K562 (cell line): ENCODE measurements around the gene SMARCC1. TPM values are rescaled to one million over a fixed set of nuclear protein-coding genes. Genes with fewer than 3 reads are reported as not detected.

Source experiments
- ATAC-seq: fragments of 200-7000 bp; cut with Tn5 transposase; 3 replicates; pipeline ENCODE4 v1.9.1; 2020; ENCODE audit warnings: moderate library complexity
- BruUV-seq: library from RNA; stranded (reverse); fragments of 400-500 nt; replicated peaks from 2 replicates; lab custom pipeline; 2021; lab: Mats Ljungman, UMichigan
- CTCF ChIA-PET: fragments of 300-600 bp; formaldehyde crosslinking; extraction: SDS; loops from one replicate; lab custom pipeline; 2021; ENCODE audit warnings: low intra/inter-chr PET ratio; lab: Yijun Ruan, JAX
- POLR2A ChIA-PET: fragments of 300-600, 350-650 bp; sonication (Branson Sonifier 250); formaldehyde crosslinking; extraction: SDS; loops from one replicate; lab custom pipeline; 2021; ENCODE audit warnings: antibody characterized with exemption, inconsistent platforms; lab: Yijun Ruan, JAX
- DNase-seq, 4 experiments: peaks; one replicate each; pipeline versions ENCODE4 v3.0.0 to v3.0.0-alpha.2; 2011 to 2018; ENCODE audit warnings: low spot score in 3 of 4, mixed read lengths in 3 of 4; ENCODE audit errors: extremely low read depth in 1 of 4
- FAIRE-seq: peaks from 2 replicates; lab custom pipeline; 2011; peaks lifted over from hg19 to GRCh38; lab: Jason Lieb, UNC
- H2AFZ ChIP-seq: 2 replicates; pipeline ENCODE4 v1.6.0; 2011; ENCODE audit warnings: low read depth, low read length, control low read depth, inconsistent platforms
- H3K27ac ChIP-seq: fragments of 200-600 bp; 3 replicates; pipeline ENCODE4 v1.8.0; 2011; ENCODE audit warnings: low read depth, mild to moderate bottlenecking, control low read depth, inconsistent platforms, low read length, moderate library complexity, mixed read lengths; ENCODE audit errors: extremely low read depth
- H3K27me3 ChIP-seq, 2 experiments: fragments of 300-600 bp in 1 of 2; 2 replicates in 1 of 2; 3 replicates in 1 of 2; pipeline versions ENCODE4 v1.6.0 to v1.8.0; 2011; ENCODE audit warnings: inconsistent platforms in 2 of 2, low read length in 2 of 2, mild to moderate bottlenecking in 1 of 2, mixed read lengths in 1 of 2, moderate library complexity in 1 of 2; ENCODE audit not compliant: control insufficient read depth in 2 of 2, insufficient read depth in 2 of 2
- H3K36me3 ChIP-seq: fragments of 300-600 bp; 3 replicates; pipeline ENCODE4 v1.8.0; 2011; ENCODE audit warnings: mild to moderate bottlenecking, low read length, inconsistent platforms; ENCODE audit not compliant: control insufficient read depth, insufficient read depth
- H3K4me1 ChIP-seq, 2 experiments: fragments of 200-600 bp in 1 of 2; replicated peaks in 1 of 2; 2 replicates in 1 of 2; 3 replicates in 1 of 2; pipeline versions ENCODE4 v1.5.1 to v1.8.0; 2011; ENCODE audit warnings: inconsistent platforms in 2 of 2, low read length in 2 of 2, mild to moderate bottlenecking in 1 of 2, mixed read lengths in 1 of 2, moderate library complexity in 1 of 2; ENCODE audit not compliant: control insufficient read depth in 2 of 2, insufficient read depth in 2 of 2
- H3K4me2 ChIP-seq: 2 replicates; pipeline ENCODE4 v1.6.1; 2011; ENCODE audit warnings: low read length, control low read depth, inconsistent platforms, mixed read lengths; ENCODE audit not compliant: insufficient read depth
- H3K4me3 ChIP-seq: fragments of 200-600 bp; sonication (generic), shearing (Covaris generic); 2 replicates; pipeline ENCODE4 v1.5.1; 2016; ENCODE audit warnings: control low read depth, inconsistent platforms
- H3K79me2 ChIP-seq: fragments of 200-600 bp; 3 replicates; pipeline ENCODE4 v1.8.0; 2011; ENCODE audit warnings: low read length, inconsistent platforms; ENCODE audit not compliant: control insufficient read depth, insufficient read depth
- H3K9ac ChIP-seq, 2 experiments: 2 replicates each; pipeline versions ENCODE4 v1.6.0 to v1.6.1; 2011; ENCODE audit warnings: low read depth in 2 of 2, low read length in 2 of 2, control low read depth in 1 of 2, inconsistent platforms in 1 of 2, mild to moderate bottlenecking in 1 of 2, mixed read lengths in 1 of 2; ENCODE audit not compliant: insufficient read depth in 1 of 2
- H3K9me1 ChIP-seq: one replicate; pipeline ENCODE4 v1.6.0; 2011; ENCODE audit warnings: inconsistent platforms, mild to moderate bottlenecking, low read length, moderate library complexity; ENCODE audit not compliant: control insufficient read depth, insufficient read depth
- H3K9me3 ChIP-seq: replicated peaks from 2 replicates; pipeline ENCODE4 v1.5.1; 2011; ENCODE audit warnings: low read depth, low read length, inconsistent platforms; ENCODE audit not compliant: control insufficient read depth, insufficient read depth
- H4K20me1 ChIP-seq: replicated peaks from 2 replicates; pipeline ENCODE4 v1.6.1; 2011; ENCODE audit warnings: low read length, inconsistent platforms, mixed read lengths; ENCODE audit not compliant: control insufficient read depth, insufficient read depth
- CREB1 ChIP-seq, 2 experiments: sonication (generic) in 1 of 2; formaldehyde crosslinking in 1 of 2; IDR thresholded peaks; 2 replicates each; pipeline versions ENCODE4 v1.6.1 to v1.8.0; 2012 to 2022; ENCODE audit warnings: inconsistent platforms in 1 of 2, mild to moderate bottlenecking in 1 of 2, missing genetic modification reagents in 1 of 2, moderate library complexity in 1 of 2
- ESRRA ChIP-seq: fragments of 450-650 bp; IDR thresholded peaks from 2 replicates; pipeline ENCODE4 v1.6.1; 2014; ENCODE audit warnings: low read depth, mild to moderate bottlenecking, moderate library complexity, borderline replicate concordance
- FOXJ3 ChIP-seq: sonication (generic); formaldehyde crosslinking; IDR thresholded peaks from 2 replicates; pipeline ENCODE4 v1.4.0; 2020; ENCODE audit warnings: mild to moderate bottlenecking, missing genetic modification reagents
- GABPB1 ChIP-seq: sonication (generic); formaldehyde crosslinking; IDR thresholded peaks from 2 replicates; pipeline ENCODE4 v1.8.0; 2022; ENCODE audit warnings: mild to moderate bottlenecking, missing genetic modification reagents
- PHF8 ChIP-seq: fragments of 200-600 bp; sonication (generic); IDR thresholded peaks from 2 replicates; pipeline ENCODE4 v1.6.1; 2012; ENCODE audit warnings: mixed run types, mild to moderate bottlenecking, inconsistent platforms, low read length, moderate library complexity, borderline replicate concordance
- TBP ChIP-seq: optimal IDR thresholded peaks from 2 replicates; pipeline ENCODE3; 2011; ENCODE audit warnings: low read depth, low read length, improper control_type of control experiment
- WGBS: fragments of 100-300 bp; shearing (Covaris generic); methylation state at CpG from one replicate; pipeline ENCODE4 v1.1.6; 2016; ENCODE audit warnings: low coverage, mixed read lengths; ENCODE audit not compliant: insufficient coverage; ENCODE audit errors: missing lambda C conversion rate; 5-methylcytosine and 5-hydroxymethylcytosine counted together
- in situ Hi-C: fragments of 300-500 bp; cut with MboI; formaldehyde crosslinking; loops from 4 replicates; pipeline ENCODE4 v1.15.0; 2018; ENCODE audit warnings: inconsistent platforms, mixed read lengths
- intact Hi-C: fragments of 100-400 bp; cut with micrococcal nuclease; formaldehyde crosslinking; loops from 2 replicates; pipeline ENCODE4 v1.14.2; 2022
- polyA plus RNA-seq, 8 experiments: library from polyadenylated mRNA; depleted of rRNA in 4 of 8; stranded (reverse) in 5 of 8; unstranded in 3 of 8; fragments of >200 nt; fragmentation: Nextera tagmentation in 2 of 8; fragmentation: Illumina TruSeq in 1 of 8; extraction: Ambion mirVana in 2 of 8; extraction: Trizol in 1 of 8; gene quantifications; 2 replicates each; pipeline versions ENCODE4 v1.2.1 to v1.2.3, GENCODE V29; 2011 to 2014; ENCODE audit warnings: inconsistent platforms in 1 of 8, missing spikeins in 1 of 8
- total RNA-seq, 7 experiments: library from RNA; depleted of rRNA in 6 of 7; stranded (reverse); fragments of >200 nt in 6 of 7; fragmentation: Illumina TruSeq in 2 of 7; extraction: Trizol in 2 of 7; gene quantifications; 2 replicates each; pipeline versions ENCODE4 v1.2.1 to v1.2.3, GENCODE V29; 2011 to 2021; ENCODE audit warnings: low replicate concordance in 1 of 7
- TF ChIP-seq, protein P1 (sequence below), 2 experiments: fragments of 450-650 bp in 1 of 2; sonication (generic) in 1 of 2; formaldehyde crosslinking in 1 of 2; IDR thresholded peaks; 2 replicates each; pipeline versions ENCODE4 v1.7.1 to v1.9.0; 2016 to 2022; ENCODE audit warnings: inconsistent platforms in 1 of 2, mild to moderate bottlenecking in 1 of 2, missing genetic modification reagents in 1 of 2
- TF ChIP-seq, protein P2 (sequence below): sonication (generic); formaldehyde crosslinking; IDR thresholded peaks from 2 replicates; pipeline ENCODE4 v1.8.0; 2022; ENCODE audit warnings: mild to moderate bottlenecking, missing genetic modification reagents, borderline replicate concordance

SMARCC1 gene
- total and polyA plus RNA-seq, 9 of the 15 experiments (the other 6 are each of a cell fraction or from before 2014, with no cell fraction given) = 20.7 to 199 (median 66.0) TPM

- Histone ChIP-seq H4K20me1 (0 out of 2 replicates have a peak, but pooled peaks cover 5% of the 10 kb centered on the region), H3K36me3 (peaks cover 41% of the 10 kb centered on the region), H3K4me3 (peak overlapping the region; percentile 90), H3K9me1 (no peaks in the 10 kb centered on the region), H3K4me2 (peak overlapping the region; percentile 99), H2AFZ (peak overlapping the region; percentile 98), H3K79me2 (peaks cover 43% of the 10 kb centered on the region), H3K27me3 (no peaks in the 10 kb centered on the region), H3K9me3 (no peaks in the 10 kb centered on the region), H3K4me1 (peaks cover 14 to 18% of the 10 kb centered on the region in 2 experiments; a peak in 4 of 5 replicates), H3K9ac (peak overlapping the region; percentile 95), H3K27ac (peak overlapping the region; percentile 92)
- ChIA-PET CTCF (interaction anchor here (0.6 to 3.2 kb wide), 4 partner anchors 22 to 326 kb away, joined by 3 to 13 read pairs (median 3); no protein-coding TSS in a partner anchor), POLR2A (interaction anchor here (0.5 to 5.3 kb wide), 17 partner anchors 8 to 532 kb away, joined by 3 to 54 read pairs (median 6); no protein-coding TSS in a partner anchor)
- DNase-seq = peak; percentile 43 to 63 (median 58)
- under 1% methylated on average over 7 of the region's 7 CpGs for WGBS
- in situ Hi-C loops = loop anchor here (25.0 kb wide), 1 partner anchor 1412 kb away; no protein-coding TSS in a partner anchor
- peak; percentile 31 for ATAC-seq
- no TSS peak for BruUV-seq
- intact Hi-C loops = loop anchor here (2.0 kb wide), 1 partner anchor 23 kb away; the partner anchor contains the start of gene DHX30
- peak; percentile 67 for FAIRE-seq
- TF ChIP-seq ESRRA (no peak), FOXJ3 (CRISPR knock-in tag) (no peak), PHF8 (no peak), TBP (no peak), CREB1 (IDR thresholded peaks at IDR 0.05) (no peak), CREB1 (CRISPR knock-in tag; IDR thresholded peaks at IDR 0.05) (peak; percentile 11), GABPB1 (CRISPR knock-in tag) (no peak)
- TF ChIP-seq, protein P1, sequence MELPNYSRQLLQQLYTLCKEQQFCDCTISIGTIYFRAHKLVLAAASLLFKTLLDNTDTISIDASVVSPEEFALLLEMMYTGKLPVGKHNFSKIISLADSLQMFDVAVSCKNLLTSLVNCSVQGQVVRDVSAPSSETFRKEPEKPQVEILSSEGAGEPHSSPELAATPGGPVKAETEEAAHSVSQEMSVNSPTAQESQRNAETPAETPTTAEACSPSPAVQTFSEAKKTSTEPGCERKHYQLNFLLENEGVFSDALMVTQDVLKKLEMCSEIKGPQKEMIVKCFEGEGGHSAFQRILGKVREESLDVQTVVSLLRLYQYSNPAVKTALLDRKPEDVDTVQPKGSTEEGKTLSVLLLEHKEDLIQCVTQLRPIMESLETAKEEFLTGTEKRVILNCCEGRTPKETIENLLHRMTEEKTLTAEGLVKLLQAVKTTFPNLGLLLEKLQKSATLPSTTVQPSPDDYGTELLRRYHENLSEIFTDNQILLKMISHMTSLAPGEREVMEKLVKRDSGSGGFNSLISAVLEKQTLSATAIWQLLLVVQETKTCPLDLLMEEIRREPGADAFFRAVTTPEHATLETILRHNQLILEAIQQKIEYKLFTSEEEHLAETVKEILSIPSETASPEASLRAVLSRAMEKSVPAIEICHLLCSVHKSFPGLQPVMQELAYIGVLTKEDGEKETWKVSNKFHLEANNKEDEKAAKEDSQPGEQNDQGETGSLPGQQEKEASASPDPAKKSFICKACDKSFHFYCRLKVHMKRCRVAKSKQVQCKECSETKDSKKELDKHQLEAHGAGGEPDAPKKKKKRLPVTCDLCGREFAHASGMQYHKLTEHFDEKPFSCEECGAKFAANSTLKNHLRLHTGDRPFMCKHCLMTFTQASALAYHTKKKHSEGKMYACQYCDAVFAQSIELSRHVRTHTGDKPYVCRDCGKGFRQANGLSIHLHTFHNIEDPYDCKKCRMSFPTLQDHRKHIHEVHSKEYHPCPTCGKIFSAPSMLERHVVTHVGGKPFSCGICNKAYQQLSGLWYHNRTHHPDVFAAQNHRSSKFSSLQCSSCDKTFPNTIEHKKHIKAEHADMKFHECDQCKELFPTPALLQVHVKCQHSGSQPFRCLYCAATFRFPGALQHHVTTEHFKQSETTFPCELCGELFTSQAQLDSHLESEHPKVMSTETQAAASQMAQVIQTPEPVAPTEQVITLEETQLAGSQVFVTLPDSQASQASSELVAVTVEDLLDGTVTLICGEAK (IDR thresholded peaks at IDR 0.05) = no peak
- TF ChIP-seq, protein P1 (CRISPR knock-in tag; IDR thresholded peaks at IDR 0.05) = no peak
- TF ChIP-seq, protein P2, sequence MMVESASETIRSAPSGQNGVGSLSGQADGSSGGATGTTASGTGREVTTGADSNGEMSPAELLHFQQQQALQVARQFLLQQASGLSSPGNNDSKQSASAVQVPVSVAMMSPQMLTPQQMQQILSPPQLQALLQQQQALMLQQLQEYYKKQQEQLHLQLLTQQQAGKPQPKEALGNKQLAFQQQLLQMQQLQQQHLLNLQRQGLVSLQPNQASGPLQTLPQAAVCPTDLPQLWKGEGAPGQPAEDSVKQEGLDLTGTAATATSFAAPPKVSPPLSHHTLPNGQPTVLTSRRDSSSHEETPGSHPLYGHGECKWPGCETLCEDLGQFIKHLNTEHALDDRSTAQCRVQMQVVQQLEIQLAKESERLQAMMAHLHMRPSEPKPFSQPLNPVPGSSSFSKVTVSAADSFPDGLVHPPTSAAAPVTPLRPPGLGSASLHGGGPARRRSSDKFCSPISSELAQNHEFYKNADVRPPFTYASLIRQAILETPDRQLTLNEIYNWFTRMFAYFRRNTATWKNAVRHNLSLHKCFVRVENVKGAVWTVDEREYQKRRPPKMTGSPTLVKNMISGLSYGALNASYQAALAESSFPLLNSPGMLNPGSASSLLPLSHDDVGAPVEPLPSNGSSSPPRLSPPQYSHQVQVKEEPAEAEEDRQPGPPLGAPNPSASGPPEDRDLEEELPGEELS (CRISPR knock-in tag) = 0 out of 2 replicates have a peak, but pooled peaks have one; percentile 18
These were observed 43.9 kb upstream of the SMARCC1 start for GRCh38 chr3:47825590-47825989.
